K562 (cell line): Measurements from ENCODE around the gene SCIN. TPM values are rescaled to one million over a fixed set of nuclear protein-coding genes. Genes with fewer than 3 reads are reported as not detected.
A peak's percentile ranks its signal among the peaks of the same experiment; 100 is the strongest.

Source experiments
- ARID4B ChIP-seq: sonication (generic); formaldehyde crosslinking; IDR thresholded peaks from 2 replicates; pipeline ENCODE4 v1.8.0; 2022; ENCODE audit warnings: mild to moderate bottlenecking, missing genetic modification reagents
- BCL6 ChIP-seq: fragments of 250-450 bp; sonication (Bioruptor Pico); IDR thresholded peaks from 2 replicates; pipeline ENCODE4 v1.4.0; 2020
- CBFA2T3 ChIP-seq: fragments of 450-650 bp; IDR thresholded peaks from 2 replicates; pipeline ENCODE4 v1.6.1; 2017
- CHD1 ChIP-seq: fragments of 200-600 bp; sonication (generic); IDR thresholded peaks from one replicate; pipeline ENCODE4 v1.6.1; 2012; ENCODE audit warnings: mild to moderate bottlenecking, moderate library complexity, low read length, inconsistent platforms
- CREM ChIP-seq: IDR thresholded peaks from 2 replicates; pipeline ENCODE4 v1.6.1; 2014; ENCODE audit warnings: antibody characterized with exemption, low read depth
- MITF ChIP-seq: IDR thresholded peaks from 2 replicates; pipeline ENCODE4 v1.6.1; 2014; ENCODE audit warnings: antibody characterized with exemption
- NCOA1 ChIP-seq: fragments of 450-650 bp; IDR thresholded peaks from 2 replicates; pipeline ENCODE4 v1.6.1; 2016; ENCODE audit warnings: low read depth
- NR1H2 ChIP-seq: sonication (generic); formaldehyde crosslinking; IDR thresholded peaks from 2 replicates; pipeline ENCODE4 v1.4.0; 2020; ENCODE audit warnings: mild to moderate bottlenecking, missing genetic modification reagents
- OTX1 ChIP-seq: fragments of 450-650 bp; formaldehyde crosslinking; IDR thresholded peaks from 2 replicates; pipeline ENCODE4 v1.4.0; 2022; ENCODE audit warnings: mild to moderate bottlenecking
- PHTF2 ChIP-seq: fragments of 250-450 bp; sonication (Bioruptor Pico); IDR thresholded peaks from 2 replicates; pipeline ENCODE4 v1.5.0; 2021; ENCODE audit warnings: mild to moderate bottlenecking
- PPARD ChIP-seq: fragments of 250-450 bp; sonication (Bioruptor Pico); IDR thresholded peaks from 2 replicates; pipeline ENCODE4 v1.8.0; 2022; ENCODE audit warnings: inconsistent platforms, mild to moderate bottlenecking, moderate library complexity
- RBM15 ChIP-seq: fragments of 200-400 bp; formaldehyde crosslinking; IDR thresholded peaks from 2 replicates; pipeline ENCODE4 v1.6.1; 2018; ENCODE audit warnings: mild to moderate bottlenecking, low read length, moderate library complexity; ENCODE audit not compliant: insufficient read depth
- TAF9B ChIP-seq: fragments of 450-650 bp; IDR thresholded peaks from 2 replicates; pipeline ENCODE4 v1.6.1; 2018; ENCODE audit warnings: mild to moderate bottlenecking; ENCODE audit not compliant: partially characterized antibody
- TEAD1 ChIP-seq, 2 experiments: fragments of 450-650 bp in 1 of 2; sonication (generic) in 1 of 2; formaldehyde crosslinking; IDR thresholded peaks; 2 replicates each; pipeline versions ENCODE4 v1.4.0 to v1.8.0; 2020 to 2022; ENCODE audit warnings: mild to moderate bottlenecking in 2 of 2, missing genetic modification reagents in 1 of 2
- ZC3H11A ChIP-seq: IDR thresholded peaks from 2 replicates; pipeline ENCODE4 v1.6.1; 2012; ENCODE audit warnings: low read depth, low read length, improper control_type of control experiment
- ZNF175 ChIP-seq: fragments of 200-800 bp; sonication (Bioruptor generic); IDR thresholded peaks from 2 replicates; pipeline ENCODE4 v1.6.1; 2016; ENCODE audit warnings: low read depth, mild to moderate bottlenecking, missing genetic modification characterization, missing compliant biosample characterization
- ZNF436 ChIP-seq: fragments of 250-450, 450-650 bp; sonication (Bioruptor Pico); formaldehyde crosslinking; IDR thresholded peaks from 2 replicates; pipeline ENCODE4 v1.7.0; 2020; ENCODE audit warnings: mild to moderate bottlenecking
- ZZZ3 ChIP-seq: fragments of 450-650 bp; IDR thresholded peaks from 2 replicates; pipeline ENCODE4 v1.6.1; 2016; ENCODE audit warnings: antibody characterized with exemption, mild to moderate bottlenecking, moderate library complexity
- polyA plus RNA-seq, 8 experiments: library from polyadenylated mRNA; depleted of rRNA in 4 of 8; stranded (reverse) in 5 of 8; unstranded in 3 of 8; fragments of >200 nt; fragmentation: Nextera tagmentation in 2 of 8; fragmentation: Illumina TruSeq in 1 of 8; extraction: Ambion mirVana in 2 of 8; extraction: Trizol in 1 of 8; gene quantifications; 2 replicates each; pipeline versions ENCODE4 v1.2.1 to v1.2.3, GENCODE V29; 2011 to 2014; ENCODE audit warnings: inconsistent platforms in 1 of 8, missing spikeins in 1 of 8
- total RNA-seq, 7 experiments: library from RNA; depleted of rRNA in 6 of 7; stranded (reverse); fragments of >200 nt in 6 of 7; fragmentation: Illumina TruSeq in 2 of 7; extraction: Trizol in 2 of 7; gene quantifications; 2 replicates each; pipeline versions ENCODE4 v1.2.1 to v1.2.3, GENCODE V29; 2011 to 2021; ENCODE audit warnings: low replicate concordance in 1 of 7
- TF ChIP-seq, protein P1 (sequence below): fragments of 450-650 bp; IDR thresholded peaks from 2 replicates; pipeline ENCODE4 v1.6.1; 2017; ENCODE audit warnings: antibody characterized with exemption, mild to moderate bottlenecking
- TF ChIP-seq, protein P2 (sequence below): fragments of 450-650 bp; formaldehyde crosslinking; IDR thresholded peaks from 2 replicates; pipeline ENCODE4 v1.4.0; 2020; ENCODE audit warnings: mild to moderate bottlenecking

The SCIN gene
- total and polyA plus RNA-seq, 9 of the 15 experiments (the other 6 are each of a cell fraction or from before 2014, with no cell fraction given): 0.67 to 18.2 (median 10.6) TPM

DNA sequence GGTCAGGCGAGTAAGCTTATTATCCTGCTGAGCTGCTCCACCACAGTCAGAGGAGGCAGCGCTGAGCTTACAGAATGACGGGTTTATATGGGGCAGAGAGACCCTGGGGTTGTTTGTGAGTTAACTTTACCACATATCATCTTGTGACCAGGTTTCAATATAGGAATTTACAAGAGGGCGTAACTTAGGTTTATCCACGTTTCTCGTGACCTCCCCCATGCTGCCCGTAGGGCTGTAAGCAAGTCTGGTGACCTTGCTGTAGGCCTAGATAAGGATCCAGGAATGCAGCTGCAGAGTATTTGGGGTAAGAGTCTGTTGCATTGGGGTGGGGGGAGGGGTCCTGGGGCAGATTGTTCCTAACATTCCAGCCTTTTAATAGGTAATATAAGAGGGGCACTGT, 24.6 kb downstream of the SCIN start (continued):
- no peak for TF ChIP-seq CHD1
- no peak for TF ChIP-seq ZNF175 (CRISPR knock-in tag)
- no peak for TF ChIP-seq TAF9B
- peak; percentile 56 for TF ChIP-seq CBFA2T3
- no peak for TF ChIP-seq CREM
- no peak for TF ChIP-seq OTX1 (CRISPR knock-in tag)
- TF ChIP-seq MITF: peak; percentile 76
- TF ChIP-seq ZNF436 (CRISPR knock-in tag): no peak
- TF ChIP-seq ARID4B (CRISPR knock-in tag): no peak
- no peak for TF ChIP-seq PPARD (CRISPR knock-in tag)
- no peak for TF ChIP-seq NR1H2 (CRISPR knock-in tag)
- TF ChIP-seq NCOA1: no peak
- no peak for TF ChIP-seq RBM15
- no peak for TF ChIP-seq ZZZ3
- TF ChIP-seq, protein P1, sequence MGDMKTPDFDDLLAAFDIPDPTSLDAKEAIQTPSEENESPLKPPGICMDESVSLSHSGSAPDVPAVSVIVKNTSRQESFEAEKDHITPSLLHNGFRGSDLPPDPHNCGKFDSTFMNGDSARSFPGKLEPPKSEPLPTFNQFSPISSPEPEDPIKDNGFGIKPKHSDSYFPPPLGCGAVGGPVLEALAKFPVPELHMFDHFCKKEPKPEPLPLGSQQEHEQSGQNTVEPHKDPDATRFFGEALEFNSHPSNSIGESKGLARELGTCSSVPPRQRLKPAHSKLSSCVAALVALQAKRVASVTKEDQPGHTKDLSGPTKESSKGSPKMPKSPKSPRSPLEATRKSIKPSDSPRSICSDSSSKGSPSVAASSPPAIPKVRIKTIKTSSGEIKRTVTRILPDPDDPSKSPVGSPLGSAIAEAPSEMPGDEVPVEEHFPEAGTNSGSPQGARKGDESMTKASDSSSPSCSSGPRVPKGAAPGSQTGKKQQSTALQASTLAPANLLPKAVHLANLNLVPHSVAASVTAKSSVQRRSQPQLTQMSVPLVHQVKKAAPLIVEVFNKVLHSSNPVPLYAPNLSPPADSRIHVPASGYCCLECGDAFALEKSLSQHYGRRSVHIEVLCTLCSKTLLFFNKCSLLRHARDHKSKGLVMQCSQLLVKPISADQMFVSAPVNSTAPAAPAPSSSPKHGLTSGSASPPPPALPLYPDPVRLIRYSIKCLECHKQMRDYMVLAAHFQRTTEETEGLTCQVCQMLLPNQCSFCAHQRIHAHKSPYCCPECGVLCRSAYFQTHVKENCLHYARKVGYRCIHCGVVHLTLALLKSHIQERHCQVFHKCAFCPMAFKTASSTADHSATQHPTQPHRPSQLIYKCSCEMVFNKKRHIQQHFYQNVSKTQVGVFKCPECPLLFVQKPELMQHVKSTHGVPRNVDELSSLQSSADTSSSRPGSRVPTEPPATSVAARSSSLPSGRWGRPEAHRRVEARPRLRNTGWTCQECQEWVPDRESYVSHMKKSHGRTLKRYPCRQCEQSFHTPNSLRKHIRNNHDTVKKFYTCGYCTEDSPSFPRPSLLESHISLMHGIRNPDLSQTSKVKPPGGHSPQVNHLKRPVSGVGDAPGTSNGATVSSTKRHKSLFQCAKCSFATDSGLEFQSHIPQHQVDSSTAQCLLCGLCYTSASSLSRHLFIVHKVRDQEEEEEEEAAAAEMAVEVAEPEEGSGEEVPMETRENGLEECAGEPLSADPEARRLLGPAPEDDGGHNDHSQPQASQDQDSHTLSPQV: 0 out of 2 replicates have a peak, but pooled peaks have one; percentile 18
- no peak for TF ChIP-seq PHTF2 (CRISPR knock-in tag)
- TF ChIP-seq, protein P2, sequence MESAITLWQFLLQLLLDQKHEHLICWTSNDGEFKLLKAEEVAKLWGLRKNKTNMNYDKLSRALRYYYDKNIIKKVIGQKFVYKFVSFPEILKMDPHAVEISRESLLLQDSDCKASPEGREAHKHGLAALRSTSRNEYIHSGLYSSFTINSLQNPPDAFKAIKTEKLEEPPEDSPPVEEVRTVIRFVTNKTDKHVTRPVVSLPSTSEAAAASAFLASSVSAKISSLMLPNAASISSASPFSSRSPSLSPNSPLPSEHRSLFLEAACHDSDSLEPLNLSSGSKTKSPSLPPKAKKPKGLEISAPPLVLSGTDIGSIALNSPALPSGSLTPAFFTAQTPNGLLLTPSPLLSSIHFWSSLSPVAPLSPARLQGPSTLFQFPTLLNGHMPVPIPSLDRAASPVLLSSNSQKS (CRISPR knock-in tag): no peak
- TF ChIP-seq ZC3H11A: no peak
- 0 out of 4 replicates have a peak, but pooled peaks of 1 of the 2 experiments have one; percentile 60 for TF ChIP-seq TEAD1 (CRISPR knock-in tag; IDR thresholded peaks at IDR 0.05)
- TF ChIP-seq BCL6 (CRISPR knock-in tag): no peak
